Hepatocyte (in vitro differentiated cells): Measurements from ENCODE around the gene NIPSNAP2.

Experiments
- CTCF ChIP-seq: fragments of 200-600 bp; sonication (generic); IDR thresholded peaks from 2 replicates; pipeline ENCODE4 v1.5.1; 2016; ENCODE audit warnings: antibody characterized with exemption, mild to moderate bottlenecking; ENCODE audit not compliant: poor library complexity
- EZH2phosphoT487 ChIP-seq: fragments of 200-600 bp; sonication (generic); IDR thresholded peaks from one replicate; pipeline ENCODE4 v1.6.1; 2018; ENCODE audit warnings: antibody characterized with exemption, mild to moderate bottlenecking, low read depth, moderate library complexity; ENCODE audit not compliant: unreplicated experiment, severe bottlenecking

DNA sequence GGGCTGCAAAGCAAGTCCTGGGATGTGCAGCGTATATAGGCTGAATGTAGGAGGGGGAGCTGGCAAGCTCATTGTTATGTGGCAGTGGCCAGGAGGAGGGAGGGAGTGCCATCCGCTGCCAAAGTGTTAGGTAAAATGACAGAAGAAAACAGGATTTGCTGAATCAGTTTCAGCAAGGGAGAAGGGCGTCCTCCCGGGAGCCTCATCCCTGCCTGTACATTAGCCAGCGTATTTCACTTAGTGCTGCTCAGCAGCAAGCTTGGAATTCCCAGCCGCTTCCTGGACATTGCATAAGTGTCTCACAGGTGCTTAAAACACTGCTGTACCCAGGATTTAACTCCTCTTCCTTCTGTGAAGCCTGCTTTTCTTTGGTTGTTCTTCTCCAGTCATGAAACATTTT, 2.5 kb downstream of the NIPSNAP2 start:
- TF ChIP-seq CTCF (no peak), EZH2phosphoT487 (no peak)
